ENCODE results near the gene C7orf25.

C7orf25 gene

DNA sequence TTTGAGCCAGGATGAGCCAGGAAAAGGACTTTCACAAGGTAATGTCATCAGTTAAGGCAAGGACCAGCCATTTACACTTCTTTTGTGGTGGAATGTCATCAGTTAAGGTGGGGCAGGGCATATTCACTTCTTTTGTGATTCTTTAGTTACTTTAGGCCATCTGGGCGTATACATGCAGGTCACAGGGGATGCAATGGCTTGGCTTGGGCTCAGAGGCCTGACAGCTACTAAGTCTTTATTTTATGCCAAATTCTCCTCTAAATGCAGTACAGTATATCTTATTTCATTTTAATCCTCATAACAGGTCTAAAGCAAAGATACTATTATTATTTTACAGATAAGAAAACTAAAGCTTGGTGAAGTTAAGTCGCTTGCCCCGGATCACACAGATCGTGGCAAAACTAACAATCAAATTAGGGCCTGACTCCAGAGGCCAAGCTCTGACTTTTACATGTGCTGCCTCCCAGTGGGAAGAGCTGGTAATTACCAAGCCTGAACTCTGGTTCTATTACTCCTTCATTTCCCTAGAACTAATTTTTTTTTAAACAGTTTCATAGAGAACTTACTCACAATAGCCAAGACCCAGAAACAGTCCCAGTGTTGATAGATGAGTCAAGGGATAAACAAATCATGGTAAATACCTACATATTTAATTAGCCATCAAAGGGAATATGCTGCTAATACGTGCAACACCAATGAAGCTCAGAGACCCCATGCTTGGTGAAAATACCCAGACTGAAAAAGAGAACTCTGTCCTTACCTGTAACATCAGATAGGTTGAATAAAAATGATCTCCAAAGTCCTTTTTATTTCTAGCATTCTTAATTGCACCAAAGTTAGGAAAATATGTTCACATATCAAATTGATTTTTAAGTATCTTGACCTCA, 35.4 kb downstream of the C7orf25 start:
- peak; percentile 82 for FAIRE-seq

DNA sequence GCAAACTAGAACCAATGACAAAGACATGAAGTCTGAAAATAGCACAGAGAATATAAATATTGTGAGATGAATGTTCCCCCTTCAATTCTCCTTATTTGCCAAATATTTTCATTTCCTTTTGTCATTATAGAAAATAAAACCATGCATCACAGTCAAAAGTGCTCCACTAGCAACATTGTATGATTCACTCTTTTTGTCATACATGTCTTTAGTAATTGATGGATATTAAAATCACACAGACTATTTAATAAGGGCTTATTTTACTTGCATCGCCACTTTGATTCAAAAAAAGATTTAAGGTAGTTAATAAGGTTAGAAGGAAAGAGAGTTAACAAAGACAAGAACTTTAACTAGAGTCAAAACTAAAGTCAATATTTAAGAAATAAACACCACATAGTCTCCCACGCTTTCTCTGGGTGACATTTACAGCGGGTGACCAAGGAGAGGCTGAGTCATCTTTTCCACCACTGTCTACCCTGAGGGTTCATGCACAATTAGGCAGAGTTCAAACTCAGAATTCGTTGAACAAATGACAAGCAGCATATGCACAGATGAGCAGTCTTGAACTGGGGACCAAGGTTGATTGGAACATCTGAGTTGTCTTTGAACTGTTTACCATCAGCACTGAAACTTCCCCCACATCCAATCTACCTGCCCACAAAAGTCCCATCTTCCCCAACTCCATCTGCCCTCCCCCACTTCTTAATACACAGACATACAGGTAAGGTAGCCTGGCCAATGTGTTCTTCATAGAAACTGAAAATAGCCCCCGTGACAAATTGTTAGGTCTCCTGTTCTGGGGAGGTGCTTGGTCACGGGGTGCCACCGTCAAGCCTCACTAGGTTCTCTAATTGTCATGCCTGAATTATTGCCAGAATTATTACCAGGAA, 42.5 kb downstream of the C7orf25 start:
- FAIRE-seq, result no peak

DNA sequence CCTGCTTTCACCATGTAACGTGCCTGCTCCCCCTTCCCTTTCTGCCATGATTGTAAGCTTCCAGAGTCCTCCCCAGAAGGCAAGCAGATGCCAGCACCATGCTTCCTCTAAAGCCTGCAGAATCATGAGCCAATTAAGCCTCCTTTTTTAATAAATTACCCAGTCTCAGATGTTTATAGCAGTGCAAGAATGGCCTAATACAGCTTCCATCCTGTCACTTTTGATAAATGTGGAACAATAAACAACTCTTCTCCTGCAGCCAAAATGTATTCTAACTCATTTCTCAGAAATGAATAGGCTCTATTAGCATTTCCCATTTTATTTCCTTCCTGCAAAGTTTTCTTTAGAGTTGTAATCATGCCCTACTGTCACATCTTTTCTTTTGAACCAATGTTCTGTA, 43.4 kb downstream of the C7orf25 start:
- FAIRE-seq, result no peak
